H1 (cell line): Measurements from ENCODE around the gene TRIM59. TPM values are rescaled to one million over a fixed set of nuclear protein-coding genes. Genes with fewer than 3 reads are reported as not detected.

Experiments
- CTCF ChIA-PET: fragments of 300-600 bp; sonication (Branson Sonifier 250); formaldehyde crosslinking; loops from one replicate; lab custom pipeline; 2021; ENCODE audit not compliant: partially characterized antibody; lab: Charles Lee
- POLR2A ChIA-PET: fragments of 300-600 bp; sonication (Branson Sonifier 250); formaldehyde crosslinking; loops from one replicate; lab custom pipeline; 2021; ENCODE audit warnings: inconsistent platforms; ENCODE audit not compliant: partially characterized antibody; lab: Charles Lee
- DNase-seq, 2 experiments: peaks; one replicate each; pipeline versions ENCODE4 v3.0.0 to v3.0.0-alpha.2; 2010 to 2022; ENCODE audit warnings: low spot score in 2 of 2, low read depth in 1 of 2, mixed read lengths in 1 of 2
- FAIRE-seq: peaks from 2 replicates; lab custom pipeline; 2011; peaks lifted over from hg19 to GRCh38; lab: Jason Lieb, UNC
- H2AFZ ChIP-seq: 2 replicates; pipeline ENCODE4 v1.8.1; 2012; ENCODE audit warnings: low read length, inconsistent platforms
- H2AK5ac ChIP-seq: 2 replicates; pipeline ENCODE4 v1.6.1; 2013; ENCODE audit warnings: low read depth, low read length
- H2BK120ac ChIP-seq: replicated peaks from 2 replicates; pipeline ENCODE3; 2013; ENCODE audit warnings: low read depth, low read length, inconsistent platforms
- H2BK12ac ChIP-seq: 2 replicates; pipeline ENCODE4 v1.6.1; 2013; ENCODE audit warnings: low read depth, low read length
- H2BK15ac ChIP-seq: 2 replicates; pipeline ENCODE4 v1.6.1; 2013; ENCODE audit warnings: low read length
- H2BK20ac ChIP-seq: 2 replicates; pipeline ENCODE4 v1.6.1; 2013; ENCODE audit warnings: low read length
- H2BK5ac ChIP-seq: 2 replicates; pipeline ENCODE4 v1.6.1; 2013; ENCODE audit warnings: low read depth, low read length
- H3K14ac ChIP-seq: 2 replicates; pipeline ENCODE4 v1.6.1; 2013; ENCODE audit warnings: inconsistent platforms; ENCODE audit not compliant: insufficient read length
- H3K18ac ChIP-seq: 2 replicates; pipeline ENCODE4 v1.6.1; 2013; ENCODE audit warnings: low read length; ENCODE audit errors: extremely low read depth
- H3K23ac ChIP-seq: 2 replicates; pipeline ENCODE4 v1.6.1; 2013; ENCODE audit warnings: inconsistent platforms; ENCODE audit not compliant: insufficient read length
- H3K23me2 ChIP-seq: 2 replicates; pipeline ENCODE4 v1.6.1; 2013; ENCODE audit warnings: low read depth, low read length
- H3K27ac ChIP-seq: 2 replicates; pipeline ENCODE4 v1.6.1; 2011; ENCODE audit warnings: low read depth, low read length, inconsistent platforms
- H3K27me3 ChIP-seq, 4 experiments: replicated peaks in 1 of 4; 1 replicate in 1 of 4; 2 replicates in 3 of 4; pipeline versions ENCODE4 v1.6.1 to v1.8.1; 2011 to 2013; ENCODE audit warnings: low read length in 3 of 4, mild to moderate bottlenecking in 3 of 4, inconsistent platforms in 2 of 4, mixed read lengths in 2 of 4, moderate library complexity in 1 of 4; ENCODE audit not compliant: control insufficient read depth in 3 of 4, insufficient read depth in 3 of 4; ENCODE audit errors: extremely low read depth in 1 of 4
- H3K36me3 ChIP-seq, 4 experiments: 2 replicates each; pipeline versions ENCODE4 v1.6.1 to v1.8.1; 2011 to 2013; ENCODE audit warnings: mild to moderate bottlenecking in 4 of 4, low read length in 3 of 4, moderate library complexity in 2 of 4, control low read depth in 1 of 4, inconsistent platforms in 1 of 4; ENCODE audit not compliant: insufficient read depth in 4 of 4, control insufficient read depth in 2 of 4
- H3K4ac ChIP-seq: replicated peaks from 2 replicates; pipeline ENCODE3; 2013; ENCODE audit warnings: low read length, low read depth, mixed read lengths, inconsistent platforms; ENCODE audit not compliant: insufficient read length
- H3K4me1 ChIP-seq, 4 experiments: replicated peaks in 1 of 4; 1 replicate in 1 of 4; 2 replicates in 3 of 4; pipeline versions ENCODE4 v1.6.1 to v1.8.1; 2011 to 2013; ENCODE audit warnings: low read length in 3 of 4, inconsistent platforms in 2 of 4, mixed read lengths in 1 of 4; ENCODE audit not compliant: insufficient read depth in 4 of 4, control insufficient read depth in 3 of 4
- H3K4me2 ChIP-seq, 2 experiments: 2 replicates each; pipeline versions ENCODE4 v1.6.1 to v1.8.1; 2011 to 2013; ENCODE audit warnings: low read depth in 2 of 2, low read length in 2 of 2, control low read depth in 1 of 2, inconsistent platforms in 1 of 2, mild to moderate bottlenecking in 1 of 2; ENCODE audit not compliant: insufficient read depth in 1 of 2
- H3K4me3 ChIP-seq, 4 experiments: fragments of 200-600, 300-600 bp in 1 of 4; sonication (generic), shearing (Covaris generic), sonication (Bioruptor Twin) in 1 of 4; 2 replicates each; pipeline versions ENCODE4 v1.5.1 to v1.8.1; 2011 to 2016; ENCODE audit warnings: low read length in 4 of 4, low read depth in 3 of 4, control low read depth in 2 of 4, inconsistent platforms in 2 of 4, mild to moderate bottlenecking in 2 of 4, mixed read lengths in 1 of 4, moderate library complexity in 1 of 4; ENCODE audit not compliant: insufficient read depth in 2 of 4; ENCODE audit errors: extremely low read depth in 1 of 4
- H3K56ac ChIP-seq: replicated peaks from 2 replicates; pipeline ENCODE3; 2013; ENCODE audit warnings: low read depth, mild to moderate bottlenecking, mixed read lengths, low read length, inconsistent platforms; ENCODE audit not compliant: insufficient read length
- H3K79me1 ChIP-seq: 2 replicates; pipeline ENCODE4 v1.6.1; 2013; ENCODE audit warnings: low read depth, low read length, control low read depth
- H3K79me2 ChIP-seq, 2 experiments: 2 replicates each; pipeline versions ENCODE4 v1.6.1 to v1.8.1; 2012 to 2013; ENCODE audit warnings: low read length in 2 of 2, mild to moderate bottlenecking in 2 of 2, inconsistent platforms in 1 of 2; ENCODE audit not compliant: insufficient read depth in 2 of 2, control insufficient read depth in 1 of 2
- H3K9ac ChIP-seq, 4 experiments: replicated peaks in 1 of 4; 1 replicate in 1 of 4; 2 replicates in 3 of 4; pipeline versions ENCODE4 v1.6.1 to v1.8.1; 2011 to 2013; ENCODE audit warnings: low read depth in 3 of 4, low read length in 3 of 4, control low read depth in 2 of 4, mild to moderate bottlenecking in 2 of 4, moderate library complexity in 2 of 4, inconsistent platforms in 1 of 4; ENCODE audit errors: extremely low read depth in 1 of 4
- H3K9me3 ChIP-seq, 2 experiments: 2 replicates each; pipeline versions ENCODE4 v1.6.1 to v1.8.1; 2012 to 2013; ENCODE audit warnings: mild to moderate bottlenecking in 2 of 2, moderate library complexity in 2 of 2, control low read depth in 1 of 2, inconsistent platforms in 1 of 2, low read depth in 1 of 2, low read length in 1 of 2, mixed read lengths in 1 of 2; ENCODE audit not compliant: insufficient read depth in 2 of 2
- H4K20me1 ChIP-seq, 2 experiments: replicated peaks in 1 of 2; 2 replicates each; pipeline versions ENCODE3 to v1.8.1; 2011 to 2013; ENCODE audit warnings: inconsistent platforms in 2 of 2, low read length in 2 of 2, mild to moderate bottlenecking in 1 of 2; ENCODE audit not compliant: insufficient read depth in 2 of 2, control insufficient read depth in 1 of 2
- H4K5ac ChIP-seq: 2 replicates; pipeline ENCODE4 v1.6.1; 2013; ENCODE audit warnings: low read length, low read depth, mixed read lengths, inconsistent platforms; ENCODE audit not compliant: insufficient read length
- H4K8ac ChIP-seq: 2 replicates; pipeline ENCODE4 v1.8.0; 2013; ENCODE audit warnings: mild to moderate bottlenecking, moderate library complexity, low read length, inconsistent platforms; ENCODE audit not compliant: insufficient read depth; ENCODE audit errors: extremely low read depth
- H4K91ac ChIP-seq: replicated peaks from 2 replicates; pipeline ENCODE3; 2013; ENCODE audit warnings: low read length, mixed read lengths, inconsistent platforms; ENCODE audit not compliant: insufficient read length
- BRCA1 ChIP-seq: IDR thresholded peaks from 2 replicates; pipeline ENCODE4 v1.6.1; 2012; ENCODE audit warnings: low read depth, low read length, improper control_type of control experiment
- CHD2 ChIP-seq: IDR thresholded peaks from 2 replicates; pipeline ENCODE4 v1.6.1; 2012; ENCODE audit warnings: low read length, improper control_type of control experiment
- CTCF ChIP-seq, 3 experiments: IDR thresholded peaks; 1 replicate in 2 of 3; 2 replicates in 1 of 3; pipeline versions ENCODE4 v1.5.1 to v1.6.1; 2011; ENCODE audit warnings: low read length in 3 of 3, mild to moderate bottlenecking in 3 of 3, inconsistent platforms in 2 of 3, low read depth in 1 of 3, moderate library complexity in 1 of 3; ENCODE audit not compliant: insufficient read depth in 1 of 3; ENCODE audit errors: control extremely low read depth in 1 of 3
- EP300 ChIP-seq, 2 experiments: IDR thresholded peaks; 1 replicate in 1 of 2; 2 replicates in 1 of 2; pipeline ENCODE4 v1.6.1; 2011 to 2012; ENCODE audit warnings: low read depth in 2 of 2, low read length in 2 of 2, mild to moderate bottlenecking in 2 of 2, borderline replicate concordance in 1 of 2, inconsistent platforms in 1 of 2, moderate library complexity in 1 of 2
- KDM4A ChIP-seq: IDR thresholded peaks from one replicate; pipeline ENCODE4 v1.7.1; 2012; ENCODE audit warnings: low read depth, mild to moderate bottlenecking, moderate library complexity, low read length, inconsistent platforms; ENCODE audit not compliant: severe bottlenecking
- KDM5A ChIP-seq: fragments of 200-600 bp; IDR thresholded peaks from 2 replicates; pipeline ENCODE4 v1.7.1; 2012; ENCODE audit warnings: mild to moderate bottlenecking, low read length, inconsistent platforms, mixed read lengths
- MAFK ChIP-seq: IDR thresholded peaks from 2 replicates; pipeline ENCODE4 v1.6.1; 2012; ENCODE audit warnings: low read depth, mild to moderate bottlenecking, improper control_type of control experiment, low read length
- POLR2AphosphoS5 ChIP-seq: IDR thresholded peaks from 2 replicates; pipeline ENCODE4 v1.6.1; 2011; ENCODE audit warnings: low read depth, low read length
- POU5F1 ChIP-seq: IDR thresholded peaks from 2 replicates; pipeline ENCODE4 v1.6.1; 2011; ENCODE audit warnings: low read depth, mild to moderate bottlenecking, low read length, moderate library complexity
- SP2 ChIP-seq: IDR thresholded peaks from 2 replicates; pipeline ENCODE4 v1.6.1; 2012; ENCODE audit warnings: mild to moderate bottlenecking, low read length, inconsistent platforms
- TEAD4 ChIP-seq: IDR thresholded peaks from 2 replicates; pipeline ENCODE4 v1.6.1; 2012; ENCODE audit warnings: low read depth, low read length, inconsistent platforms, mixed read lengths
- ZNF274 ChIP-seq: IDR thresholded peaks from 2 replicates; pipeline ENCODE4 v1.7.0; 2012; ENCODE audit warnings: low read length, borderline replicate concordance; ENCODE audit errors: extremely low read depth
- WGBS, 2 experiments: shearing (Covaris generic) in 1 of 2; methylation state at CpG; one replicate each; pipeline versions ENCODE4 v1.1.6 to v1.1.7; 2013 to 2015; ENCODE audit warnings: low lambda C conversion rate in 2 of 2, mixed read lengths in 2 of 2, inconsistent platforms in 1 of 2, low coverage in 1 of 2, missing lambda C conversion rate in 1 of 2; ENCODE audit not compliant: insufficient replicate concordance in 2 of 2, insufficient coverage in 1 of 2, insufficient read length in 1 of 2; ENCODE audit errors: extremely low coverage in 1 of 2, missing lambda C conversion rate in 1 of 2; 5-methylcytosine and 5-hydroxymethylcytosine counted together
- polyA plus RNA-seq, 7 experiments: library from polyadenylated mRNA; depleted of rRNA in 3 of 7; stranded (reverse) in 5 of 7; unstranded in 2 of 7; fragments of >200 nt in 5 of 7; fragments of 200-250 nt in 2 of 7; gene quantifications; 1 replicate in 5 of 7; 2 replicates in 1 of 7; 4 replicates in 1 of 7; pipeline versions ENCODE4 v1.2.1 to v1.2.3, GENCODE V29; 2011 to 2013; ENCODE audit warnings: missing spikeins in 2 of 7, mixed read lengths in 2 of 7
- total RNA-seq: library from RNA; stranded (reverse); fragmentation: NEBNext Ultra II Directional; extraction: Animal tissue kit (Norgen Biotek cat#: 25700); gene quantifications from 2 replicates; pipeline ENCODE4 v1.2.1, GENCODE V29; 2021

Gene TRIM59
- total and polyA plus RNA-seq, 2 of the 8 experiments (the other 6 are each of a cell fraction or from before 2014, with no cell fraction given), result 11.6 to 53.4 TPM

GRCh38 chr3:160477750-160478149 is 28.2 kb upstream of the TRIM59 start:
- H3K79me1 ChIP-seq, result no peaks in the 10 kb centered on the region
- no peak overlapping the region for H3K4me3 ChIP-seq
- H3K9ac ChIP-seq, result no peak overlapping the region
- no peaks in the 10 kb centered on the region for H3K23me2 ChIP-seq
- H4K91ac ChIP-seq, result no peak overlapping the region
- no peaks in the 10 kb centered on the region for H3K9me3 ChIP-seq
- WGBS, 2 experiments, result 75% methylated on average over 5 of the region's 5 CpGs; no CpG with 5 or more reads in 1 of the 2 experiments
- H3K36me3 ChIP-seq, result no peaks in the 10 kb centered on the region
- ChIA-PET CTCF (no interaction called here), POLR2A (interaction anchor here (2.9 kb wide), 1 partner anchor 27 kb away, joined by 15 read pairs; the partner anchor contains the start of gene TRIM59)
- H3K79me2 ChIP-seq, result no peaks in the 10 kb centered on the region
- no peak overlapping the region for H4K8ac ChIP-seq
- no peak overlapping the region for H3K23ac ChIP-seq
- no peak overlapping the region for H3K14ac ChIP-seq
- no peak overlapping the region for H2BK120ac ChIP-seq
- H4K5ac ChIP-seq, result no peak overlapping the region
- no peak overlapping the region for H2BK12ac ChIP-seq
- H3K4ac ChIP-seq, result no peak overlapping the region
- H2AK5ac ChIP-seq, result no peak overlapping the region
- no peak overlapping the region for H3K56ac ChIP-seq
- no peak for DNase-seq
- no peaks in the 10 kb centered on the region for H4K20me1 ChIP-seq
- H2AFZ ChIP-seq, result 0 out of 2 replicates have a peak overlapping the region, but pooled peaks have one; percentile 24
- H3K18ac ChIP-seq, result no peak overlapping the region
- H3K4me1 ChIP-seq, result no peaks in the 10 kb centered on the region
- no peak overlapping the region for H3K27ac ChIP-seq
- H2BK20ac ChIP-seq, result no peak overlapping the region
- H3K4me2 ChIP-seq, result no peak overlapping the region
- H2BK15ac ChIP-seq, result no peak overlapping the region
- H2BK5ac ChIP-seq, result no peak overlapping the region
- no peak for FAIRE-seq
- no peaks in the 10 kb centered on the region for H3K27me3 ChIP-seq
- TF ChIP-seq MAFK, result no peak
- TF ChIP-seq CTCF (IDR thresholded peaks at IDR 0.05; ENCODE audit: control extremely low read depth in 1 of 3, insufficient read depth in 1 of 3, low read depth in 1 of 3, low read length in 3 of 3), result no peak
- no peak for TF ChIP-seq ZNF274
- TF ChIP-seq TEAD4, result no peak
- TF ChIP-seq POU5F1, result no peak
- no peak for TF ChIP-seq KDM4A
- no peak for TF ChIP-seq EP300 (IDR thresholded peaks at IDR 0.05; ENCODE audit: borderline replicate concordance in 1 of 2, low read depth in 2 of 2, low read length in 2 of 2)
- no peak for TF ChIP-seq POLR2AphosphoS5
- no peak for TF ChIP-seq BRCA1
- TF ChIP-seq SP2, result no peak
- TF ChIP-seq KDM5A, result no peak
- TF ChIP-seq CHD2, result no peak
